ENCODE results near the gene CRAT. TPM values are rescaled to one million over a fixed set of nuclear protein-coding genes. Genes with fewer than 3 reads are reported as not detected.

CRAT gene
- total RNA-seq, 4 donors from 2014 or later = 50.3 to 220 (median 146) TPM

DNA sequence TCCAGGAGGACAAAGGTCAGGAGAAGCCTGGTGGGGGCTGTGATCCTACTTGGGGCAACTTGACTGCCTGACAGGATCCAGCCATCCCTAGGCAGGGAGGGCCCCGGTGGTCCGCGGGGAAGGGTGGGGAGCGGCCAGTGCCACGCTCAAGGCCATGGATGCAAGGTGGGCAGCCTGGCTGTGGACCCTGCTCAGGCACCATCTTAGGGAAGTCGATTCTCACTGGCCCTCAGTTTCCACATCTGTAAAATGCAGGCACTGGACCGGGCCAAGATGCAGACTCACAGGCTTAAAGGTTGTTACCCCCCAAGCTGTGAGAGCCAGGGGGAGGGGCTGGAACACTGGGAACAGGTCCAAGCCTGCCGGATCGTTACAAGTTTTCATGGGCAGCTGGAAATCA is 38.4 kb downstream of the CRAT start:
- DNase-seq = no peak

DNA sequence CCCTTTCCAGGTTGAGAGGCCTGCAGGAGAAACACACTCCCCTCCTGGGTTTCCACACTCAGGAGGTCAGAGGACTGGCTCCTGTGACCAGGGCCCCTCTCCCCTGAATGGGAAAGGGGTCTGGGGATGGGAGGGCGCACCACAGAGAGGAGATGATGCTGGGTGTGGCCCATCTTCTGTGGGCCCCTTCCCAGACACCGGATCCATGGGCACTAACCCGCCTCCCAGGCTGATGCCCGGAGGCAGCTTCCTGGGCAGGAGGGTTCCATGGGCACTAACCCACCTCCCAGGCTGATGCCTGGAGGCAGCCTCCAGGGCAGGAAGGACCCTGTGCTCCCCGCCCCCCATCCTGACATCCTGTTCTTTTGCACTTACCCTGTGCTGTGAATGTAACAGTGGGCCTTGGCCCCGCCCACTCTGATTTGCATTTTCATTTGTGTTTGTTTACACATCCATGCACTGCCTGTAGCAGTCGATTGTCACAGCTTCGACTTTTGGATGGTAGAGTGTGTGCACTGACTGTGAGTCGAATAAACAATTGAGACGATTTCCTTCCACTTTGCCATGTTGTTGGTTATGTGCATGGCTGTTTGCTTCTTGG is 39.0 kb downstream of the CRAT start:
- Histone ChIP-seq H3K9me3 (no peaks in the 10 kb centered on the region), H3K27ac (peak overlapping the region in 1 of 4 donors; percentile 65), H3K36me3 (peaks cover 0 to 39% (median 0%) of the 10 kb centered on the region in 3 donors), H3K4me3 (no peak overlapping the region), H3K4me1 (peaks cover 0 to 42% (median 14%) of the 10 kb centered on the region in 4 donors), H3K27me3 (no peaks in the 10 kb centered on the region)
- TF ChIP-seq POLR2A (IDR thresholded peaks at IDR 0.05) = no peak
- peak in 2 of 3 donors; percentile 42 to 76 for DNase-seq

More for the DNA sequence above, 38.4 kb downstream of the CRAT start:
- Histone ChIP-seq H3K4me3 (no peak overlapping the region), H3K27ac (peak overlapping the region in 2 of 4 donors; percentile 25 to 65), H3K36me3 (peaks cover 0 to 37% (median 0%) of the 10 kb centered on the region in 3 donors), H3K4me1 (peaks cover 0 to 48% (median 14%) of the 10 kb centered on the region in 4 donors), H3K9me3 (no peaks in the 10 kb centered on the region), H3K27me3 (no peaks in the 10 kb centered on the region)
- no peak for TF ChIP-seq CTCF (IDR thresholded peaks at IDR 0.05)
- no peak for TF ChIP-seq POLR2A (IDR thresholded peaks at IDR 0.05)

GRCh38 chr9:129070696-129071525 is 39.7 kb downstream of the CRAT start:
- Histone ChIP-seq H3K27me3 (no peaks in the 10 kb centered on the region), H3K4me3 (no peak overlapping the region), H3K36me3 (peaks cover 0 to 42% (median 0%) of the 10 kb centered on the region in 3 donors), H3K4me1 (peaks cover 0 to 38% (median 14%) of the 10 kb centered on the region in 4 donors), H3K27ac (peak overlapping the region in 1 of 4 donors; percentile 65), H3K9me3 (no peaks in the 10 kb centered on the region)
- no peak for DNase-seq
- TF ChIP-seq CTCF (IDR thresholded peaks at IDR 0.05) = no peak
- TF ChIP-seq POLR2A (IDR thresholded peaks at IDR 0.05) = no peak

GRCh38 chr9:129069862-129070641 is 40.5 kb downstream of the CRAT start:
- Histone ChIP-seq H3K27ac (peak overlapping the region; percentile 65 to 83 (median 76)), H3K27me3 (no peaks in the 10 kb centered on the region), H3K36me3 (peaks cover 0 to 51% (median 0%) of the 10 kb centered on the region in 3 donors), H3K4me1 (peaks cover 0 to 38% (median 14%) of the 10 kb centered on the region in 4 donors), H3K4me3 (no peak overlapping the region), H3K9me3 (no peaks in the 10 kb centered on the region)
- peak in 2 of 3 donors; percentile 72 for DNase-seq
- TF ChIP-seq POLR2A (IDR thresholded peaks at IDR 0.05) (no peak), CTCF (IDR thresholded peaks at IDR 0.05) (no peak)

- Histone ChIP-seq H3K4me1 (peaks cover 0 to 38% (median 14%) of the 10 kb centered on the region in 4 donors), H3K9me3 (no peaks in the 10 kb centered on the region), H3K36me3 (peaks cover 0 to 59% (median 0%) of the 10 kb centered on the region in 3 donors), H3K27ac (peak overlapping the region; percentile 65 to 83 (median 76)), H3K27me3 (no peaks in the 10 kb centered on the region), H3K4me3 (peak overlapping the region in 1 of 4 donors; percentile 2)
- DNase-seq = peak; percentile 73 to 93 (median 90)
- peak in 2 of 6 experiments; percentile 18 to 22 for TF ChIP-seq CTCF (IDR thresholded peaks at IDR 0.05)
- TF ChIP-seq POLR2A (IDR thresholded peaks at IDR 0.05) = no peak
These were observed 41.4 kb downstream of the CRAT start for GRCh38 chr9:129068990-129069861.

All from Peyer's patch (tissue), 4 donors.